ENCODE data around the gene TSTD2. TPM values are rescaled to one million over a fixed set of nuclear protein-coding genes. Genes with fewer than 3 reads are reported as not detected.
A peak's percentile ranks its signal among the peaks of the same experiment; 100 is the strongest.

The TSTD2 gene
- total RNA-seq, 1 experiment from 2014 or later = 16.8 TPM

DNA sequence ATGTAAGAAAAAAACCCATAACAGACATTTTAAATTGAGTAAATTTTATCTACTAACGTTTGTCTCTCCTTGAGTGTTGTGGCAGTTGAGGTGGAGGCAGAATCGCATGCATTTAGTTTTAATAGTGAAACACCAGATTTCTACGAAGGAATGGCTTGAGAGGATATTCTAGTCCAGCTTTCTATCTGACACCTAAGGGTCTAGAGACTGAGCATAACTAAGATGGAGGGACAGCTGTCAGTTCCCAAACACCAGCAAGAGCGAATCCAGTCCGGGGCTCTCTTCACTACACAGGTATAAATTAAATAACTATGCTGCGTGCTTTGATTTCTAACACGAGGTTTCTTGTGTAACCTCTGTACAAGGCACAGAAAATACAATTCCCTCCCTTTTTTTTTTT is 1.9 kb upstream of the TSTD2 start:
- Mint-ChIP-seq H3K36me3 (no peaks in the 10 kb centered on the region), H3K27ac (peak overlapping the region; percentile 47), H3K4me1 (peaks cover 37% of the 10 kb centered on the region), H3K4me3 (peak overlapping the region; percentile 98), H3K27me3 (ENCODE audit: low read depth) (no peaks in the 10 kb centered on the region), H3K9me3 (no peaks in the 10 kb centered on the region)
- ATAC-seq (no peak), DNase-seq (ENCODE audit: low spot score) (no peak)
- CTCF ChIA-PET = interaction anchor here (0.9 kb wide), 1 partner anchor 62 kb away, joined by 3 read pairs; the partner anchor contains the start of gene XPA
- TF ChIP-seq ZNF232 (CRISPR knock-in tag; IDR thresholded peaks at IDR 0.05) = no peak
- no peak for TF ChIP-seq ZNF219 (CRISPR knock-in tag; IDR thresholded peaks at IDR 0.05; ENCODE audit: borderline replicate concordance)
- TF ChIP-seq FOXP1 (CRISPR knock-in tag; IDR thresholded peaks at IDR 0.05; ENCODE audit: borderline replicate concordance) = no peak
- TF ChIP-seq NFATC4 (CRISPR knock-in tag; IDR thresholded peaks at IDR 0.05) = no peak
- no peak for TF ChIP-seq IRF2 (CRISPR knock-in tag; IDR thresholded peaks at IDR 0.05; ENCODE audit: borderline replicate concordance, low read depth)
- no peak for TF ChIP-seq HMGA2 (CRISPR knock-in tag; IDR thresholded peaks at IDR 0.05)
- POLR2A ChIA-PET = no interaction called here

DNA sequence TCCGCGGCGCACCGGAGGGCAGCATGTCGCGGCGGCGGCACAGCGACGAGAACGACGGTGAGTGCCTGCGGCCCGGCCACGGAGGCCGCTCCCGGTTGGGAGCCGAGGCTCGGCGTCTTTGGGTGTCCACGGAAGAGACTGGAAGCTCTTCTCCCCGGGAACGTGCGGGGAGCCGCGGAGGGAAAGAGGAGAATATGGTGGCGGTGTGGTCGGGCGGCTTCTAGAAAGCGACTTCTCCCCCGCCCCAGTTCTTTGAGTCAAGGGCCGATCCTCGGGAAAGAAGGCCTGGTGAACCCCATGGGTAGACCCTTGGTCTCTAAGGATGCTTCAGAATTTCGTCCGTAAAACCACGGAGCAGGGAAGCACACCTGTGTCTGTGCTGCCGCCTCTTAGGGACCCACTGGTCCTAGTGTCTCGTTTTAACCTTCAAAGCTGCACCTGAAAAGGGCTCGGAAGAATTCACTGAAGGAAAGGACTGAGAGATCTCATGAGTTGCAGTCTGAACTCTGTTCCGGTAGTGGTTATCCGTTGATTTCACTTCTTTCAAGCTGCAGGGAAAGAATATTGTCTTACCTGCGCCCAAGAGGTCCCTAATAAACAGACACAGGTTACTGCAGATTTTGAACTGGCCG is 807 bp upstream of the TSTD2 start:
- CTCF ChIA-PET = interaction anchor here (0.9 to 2.5 kb wide), 7 partner anchors 19 to 256 kb away, joined by 3 to 20 read pairs (median 5); partner anchors contain the start of gene TMOD1
- no peaks in the 10 kb centered on the region for H3K9me3 Mint-ChIP-seq

More for the DNA sequence above, 807 bp upstream of the TSTD2 start:
- ATAC-seq (no peak), DNase-seq (ENCODE audit: low spot score) (no peak)
- Mint-ChIP-seq H3K4me1 (peaks cover 44% of the 10 kb centered on the region), H3K27ac (peak overlapping the region; percentile 92), H3K4me3 (peak overlapping the region; percentile 98), H3K36me3 (no peaks in the 10 kb centered on the region), H3K27me3 (ENCODE audit: low read depth) (no peaks in the 10 kb centered on the region)
- 0 out of 2 replicates have a peak, but pooled peaks have one; percentile 5 for TF ChIP-seq TCF7 (CRISPR knock-in tag; IDR thresholded peaks at IDR 0.05; ENCODE audit: low read depth)
- 0 out of 2 replicates have a peak, but pooled peaks have one; percentile 58 for TF ChIP-seq KAT7 (CRISPR knock-in tag; IDR thresholded peaks at IDR 0.05; ENCODE audit: borderline replicate concordance)
- TF ChIP-seq, protein P1, sequence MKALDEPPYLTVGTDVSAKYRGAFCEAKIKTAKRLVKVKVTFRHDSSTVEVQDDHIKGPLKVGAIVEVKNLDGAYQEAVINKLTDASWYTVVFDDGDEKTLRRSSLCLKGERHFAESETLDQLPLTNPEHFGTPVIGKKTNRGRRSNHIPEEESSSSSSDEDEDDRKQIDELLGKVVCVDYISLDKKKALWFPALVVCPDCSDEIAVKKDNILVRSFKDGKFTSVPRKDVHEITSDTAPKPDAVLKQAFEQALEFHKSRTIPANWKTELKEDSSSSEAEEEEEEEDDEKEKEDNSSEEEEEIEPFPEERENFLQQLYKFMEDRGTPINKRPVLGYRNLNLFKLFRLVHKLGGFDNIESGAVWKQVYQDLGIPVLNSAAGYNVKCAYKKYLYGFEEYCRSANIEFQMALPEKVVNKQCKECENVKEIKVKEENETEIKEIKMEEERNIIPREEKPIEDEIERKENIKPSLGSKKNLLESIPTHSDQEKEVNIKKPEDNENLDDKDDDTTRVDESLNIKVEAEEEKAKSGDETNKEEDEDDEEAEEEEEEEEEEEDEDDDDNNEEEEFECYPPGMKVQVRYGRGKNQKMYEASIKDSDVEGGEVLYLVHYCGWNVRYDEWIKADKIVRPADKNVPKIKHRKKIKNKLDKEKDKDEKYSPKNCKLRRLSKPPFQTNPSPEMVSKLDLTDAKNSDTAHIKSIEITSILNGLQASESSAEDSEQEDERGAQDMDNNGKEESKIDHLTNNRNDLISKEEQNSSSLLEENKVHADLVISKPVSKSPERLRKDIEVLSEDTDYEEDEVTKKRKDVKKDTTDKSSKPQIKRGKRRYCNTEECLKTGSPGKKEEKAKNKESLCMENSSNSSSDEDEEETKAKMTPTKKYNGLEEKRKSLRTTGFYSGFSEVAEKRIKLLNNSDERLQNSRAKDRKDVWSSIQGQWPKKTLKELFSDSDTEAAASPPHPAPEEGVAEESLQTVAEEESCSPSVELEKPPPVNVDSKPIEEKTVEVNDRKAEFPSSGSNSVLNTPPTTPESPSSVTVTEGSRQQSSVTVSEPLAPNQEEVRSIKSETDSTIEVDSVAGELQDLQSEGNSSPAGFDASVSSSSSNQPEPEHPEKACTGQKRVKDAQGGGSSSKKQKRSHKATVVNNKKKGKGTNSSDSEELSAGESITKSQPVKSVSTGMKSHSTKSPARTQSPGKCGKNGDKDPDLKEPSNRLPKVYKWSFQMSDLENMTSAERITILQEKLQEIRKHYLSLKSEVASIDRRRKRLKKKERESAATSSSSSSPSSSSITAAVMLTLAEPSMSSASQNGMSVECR (CRISPR knock-in tag; IDR thresholded peaks at IDR 0.05; ENCODE audit: borderline replicate concordance) = 0 out of 2 replicates have a peak, but pooled peaks have one; percentile 15
- TF ChIP-seq, protein P2, sequence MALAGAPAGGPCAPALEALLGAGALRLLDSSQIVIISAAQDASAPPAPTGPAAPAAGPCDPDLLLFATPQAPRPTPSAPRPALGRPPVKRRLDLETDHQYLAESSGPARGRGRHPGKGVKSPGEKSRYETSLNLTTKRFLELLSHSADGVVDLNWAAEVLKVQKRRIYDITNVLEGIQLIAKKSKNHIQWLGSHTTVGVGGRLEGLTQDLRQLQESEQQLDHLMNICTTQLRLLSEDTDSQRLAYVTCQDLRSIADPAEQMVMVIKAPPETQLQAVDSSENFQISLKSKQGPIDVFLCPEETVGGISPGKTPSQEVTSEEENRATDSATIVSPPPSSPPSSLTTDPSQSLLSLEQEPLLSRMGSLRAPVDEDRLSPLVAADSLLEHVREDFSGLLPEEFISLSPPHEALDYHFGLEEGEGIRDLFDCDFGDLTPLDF (CRISPR knock-in tag; IDR thresholded peaks at IDR 0.05) = 0 out of 2 replicates have a peak, but pooled peaks have one; percentile 44
- TF ChIP-seq ZNF317 (CRISPR knock-in tag; IDR thresholded peaks at IDR 0.05; ENCODE audit: borderline replicate concordance, low read depth) = 0 out of 2 replicates have a peak, but pooled peaks have one; percentile 18
- TF ChIP-seq, protein P3, sequence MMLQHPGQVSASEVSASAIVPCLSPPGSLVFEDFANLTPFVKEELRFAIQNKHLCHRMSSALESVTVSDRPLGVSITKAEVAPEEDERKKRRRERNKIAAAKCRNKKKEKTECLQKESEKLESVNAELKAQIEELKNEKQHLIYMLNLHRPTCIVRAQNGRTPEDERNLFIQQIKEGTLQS (CRISPR knock-in tag; conservative IDR thresholded peaks at IDR 0.05) = no peak
- TF ChIP-seq, protein P4, sequence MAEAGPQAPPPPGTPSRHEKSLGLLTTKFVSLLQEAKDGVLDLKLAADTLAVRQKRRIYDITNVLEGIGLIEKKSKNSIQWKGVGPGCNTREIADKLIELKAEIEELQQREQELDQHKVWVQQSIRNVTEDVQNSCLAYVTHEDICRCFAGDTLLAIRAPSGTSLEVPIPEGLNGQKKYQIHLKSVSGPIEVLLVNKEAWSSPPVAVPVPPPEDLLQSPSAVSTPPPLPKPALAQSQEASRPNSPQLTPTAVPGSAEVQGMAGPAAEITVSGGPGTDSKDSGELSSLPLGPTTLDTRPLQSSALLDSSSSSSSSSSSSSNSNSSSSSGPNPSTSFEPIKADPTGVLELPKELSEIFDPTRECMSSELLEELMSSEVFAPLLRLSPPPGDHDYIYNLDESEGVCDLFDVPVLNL (CRISPR knock-in tag; IDR thresholded peaks at IDR 0.05; ENCODE audit: borderline replicate concordance, low read depth) = peak; percentile 69; the same call in 1 of the 2 replicates
- TF ChIP-seq, protein P5, sequence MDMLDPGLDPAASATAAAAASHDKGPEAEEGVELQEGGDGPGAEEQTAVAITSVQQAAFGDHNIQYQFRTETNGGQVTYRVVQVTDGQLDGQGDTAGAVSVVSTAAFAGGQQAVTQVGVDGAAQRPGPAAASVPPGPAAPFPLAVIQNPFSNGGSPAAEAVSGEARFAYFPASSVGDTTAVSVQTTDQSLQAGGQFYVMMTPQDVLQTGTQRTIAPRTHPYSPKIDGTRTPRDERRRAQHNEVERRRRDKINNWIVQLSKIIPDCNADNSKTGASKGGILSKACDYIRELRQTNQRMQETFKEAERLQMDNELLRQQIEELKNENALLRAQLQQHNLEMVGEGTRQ (CRISPR knock-in tag; IDR thresholded peaks at IDR 0.05) = no peak
- peak; percentile 73; the same call in 1 of the 2 replicates for TF ChIP-seq CREB1 (CRISPR knock-in tag; IDR thresholded peaks at IDR 0.05)
- TF ChIP-seq NFE2L1 (CRISPR knock-in tag; IDR thresholded peaks at IDR 0.05) = no peak
- POLR2A ChIA-PET = interaction anchor here (0.8 to 2.0 kb wide), 6 partner anchors 9 to 779 kb away, joined by 3 to 6 read pairs (median 3); partner anchors contain the start of genes TBC1D2, TMOD1 and ZNF782
